22Rv1 (cell line): ENCODE results near the gene ILF3.

Experiments used
- H3K27ac ChIP-seq: fragments of 450-650 bp; 2 replicates; pipeline ENCODE4 v1.5.1; 2017
- ZFX ChIP-seq: fragments of 450-650 bp; IDR thresholded peaks from 2 replicates; pipeline ENCODE4 v1.6.1; 2017; ENCODE audit warnings: antibody characterized with exemption, borderline replicate concordance
- TF ChIP-seq, protein P1 (sequence below): fragments of 450-650 bp; IDR thresholded peaks from 2 replicates; pipeline ENCODE4 v1.5.1; 2017; ENCODE audit warnings: mild to moderate bottlenecking

ILF3 gene

GRCh38 chr19:10740798-10741197, 86.7 kb downstream of the ILF3 start:
- H3K27ac ChIP-seq = peak overlapping the region; percentile 31
- no peak for TF ChIP-seq ZFX
- TF ChIP-seq, protein P1, sequence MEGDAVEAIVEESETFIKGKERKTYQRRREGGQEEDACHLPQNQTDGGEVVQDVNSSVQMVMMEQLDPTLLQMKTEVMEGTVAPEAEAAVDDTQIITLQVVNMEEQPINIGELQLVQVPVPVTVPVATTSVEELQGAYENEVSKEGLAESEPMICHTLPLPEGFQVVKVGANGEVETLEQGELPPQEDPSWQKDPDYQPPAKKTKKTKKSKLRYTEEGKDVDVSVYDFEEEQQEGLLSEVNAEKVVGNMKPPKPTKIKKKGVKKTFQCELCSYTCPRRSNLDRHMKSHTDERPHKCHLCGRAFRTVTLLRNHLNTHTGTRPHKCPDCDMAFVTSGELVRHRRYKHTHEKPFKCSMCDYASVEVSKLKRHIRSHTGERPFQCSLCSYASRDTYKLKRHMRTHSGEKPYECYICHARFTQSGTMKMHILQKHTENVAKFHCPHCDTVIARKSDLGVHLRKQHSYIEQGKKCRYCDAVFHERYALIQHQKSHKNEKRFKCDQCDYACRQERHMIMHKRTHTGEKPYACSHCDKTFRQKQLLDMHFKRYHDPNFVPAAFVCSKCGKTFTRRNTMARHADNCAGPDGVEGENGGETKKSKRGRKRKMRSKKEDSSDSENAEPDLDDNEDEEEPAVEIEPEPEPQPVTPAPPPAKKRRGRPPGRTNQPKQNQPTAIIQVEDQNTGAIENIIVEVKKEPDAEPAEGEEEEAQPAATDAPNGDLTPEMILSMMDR = no peak
